Measurements from ENCODE around the gene OSTM1. TPM values are rescaled to one million over a fixed set of nuclear protein-coding genes. Genes with fewer than 3 reads are reported as not detected.

The OSTM1 gene
- total and polyA plus RNA-seq, 9 of the 15 experiments (the other 6 are each of a cell fraction or from before 2014, with no cell fraction given) = 5.6 to 29.5 (median 16.3) TPM

DNA sequence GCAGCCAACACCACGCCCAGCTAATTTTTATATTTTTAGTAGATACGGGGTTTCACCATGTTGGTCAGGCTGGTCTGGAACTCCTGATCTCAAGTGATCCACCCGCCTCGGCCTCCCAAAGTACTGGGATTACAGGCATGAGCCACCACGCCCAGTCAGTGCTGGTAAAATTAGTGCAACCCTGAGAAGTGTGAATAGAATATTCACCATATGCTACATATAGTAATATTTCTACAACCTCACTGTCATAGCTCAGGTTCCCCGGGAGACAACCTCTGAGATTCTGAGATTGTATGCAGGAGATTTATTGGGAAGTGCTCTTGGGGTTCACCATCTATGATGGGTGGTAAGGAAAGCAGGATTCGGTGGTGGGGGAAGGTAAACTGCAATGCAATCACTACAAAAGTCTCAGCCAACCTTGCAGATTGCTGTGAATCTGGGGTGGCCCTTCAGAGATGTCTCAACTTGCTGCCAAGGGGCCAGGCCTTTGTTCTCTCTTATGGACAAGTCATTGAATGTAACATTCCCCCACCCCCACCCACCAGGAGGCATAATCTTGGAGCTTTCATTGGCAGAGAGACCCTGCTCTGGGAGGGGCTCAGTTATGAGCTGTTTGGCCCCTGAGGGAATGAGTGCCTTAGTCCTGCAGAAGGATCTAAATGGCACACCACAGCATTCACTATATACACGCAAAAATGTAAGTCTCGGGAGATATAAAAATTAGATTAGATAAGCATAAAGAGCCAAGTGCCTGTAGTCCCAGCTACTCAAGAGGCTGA is 82.6 kb downstream of the OSTM1 start:
- ATAC-seq (peak; percentile 39), FAIRE-seq (no peak), DNase-seq (ENCODE audit: extremely low read depth in 1 of 4, low spot score in 3 of 4) (no peak)
- Histone ChIP-seq H2AFZ (ENCODE audit: low read depth, low read length) (peak overlapping the region; percentile 79), H3K27me3 (ENCODE audit: control insufficient read depth in 2 of 2, insufficient read depth in 2 of 2, low read length in 2 of 2) (no peaks in the 10 kb centered on the region), H3K79me2 (ENCODE audit: control insufficient read depth, insufficient read depth, low read length) (no peaks in the 10 kb centered on the region), H3K4me2 (ENCODE audit: insufficient read depth, low read length) (no peak overlapping the region), H3K27ac (ENCODE audit: extremely low read depth, low read depth, low read length) (no peak overlapping the region), H3K4me3 (no peak overlapping the region), H4K20me1 (replicated peaks; ENCODE audit: control insufficient read depth, insufficient read depth, low read length) (no peaks in the 10 kb centered on the region), H3K9ac (ENCODE audit: insufficient read depth in 1 of 2, low read depth in 2 of 2, low read length in 2 of 2) (peak overlapping the region in 1 of 2 experiments; percentile 10; a peak in 1 of 4 replicates), H3K9me3 (replicated peaks; ENCODE audit: control insufficient read depth, insufficient read depth, low read depth, low read length) (no peaks in the 10 kb centered on the region), H3K9me1 (ENCODE audit: control insufficient read depth, insufficient read depth, low read length) (no peaks in the 10 kb centered on the region), H3K36me3 (ENCODE audit: control insufficient read depth, insufficient read depth, low read length) (no peaks in the 10 kb centered on the region), H3K4me1 (replicated peaks in 1 of 2; ENCODE audit: control insufficient read depth in 2 of 2, insufficient read depth in 2 of 2, low read length in 2 of 2) (peaks cover 0 to 21% of the 10 kb centered on the region in 2 experiments; a peak in 3 of 5 replicates)
- intact Hi-C loops (cut with micrococcal nuclease) = no loop called here
- CTCF ChIA-PET (ENCODE audit: low intra/inter-chr PET ratio) = no interaction called here
- in situ Hi-C loops (cut with MboI) = no loop called here
- no TSS peak for BruUV-seq (replicated peaks)
- POLR2A ChIA-PET = interaction anchor here (0.6 to 2.1 kb wide), 2 partner anchors 12 to 201 kb away, joined by 3 to 9 read pairs; no protein-coding TSS in a partner anchor
- 48% methylated on average over 9 of the region's 9 CpGs for WGBS (ENCODE audit: insufficient coverage, low coverage, missing lambda C conversion rate)
- TF ChIP-seq HDAC1 (IDR thresholded peaks at IDR 0.05) (0 out of 4 replicates have a peak, but pooled peaks of 1 of the 2 experiments have one; percentile 34), CAMTA2 (CRISPR knock-in tag; conservative IDR thresholded peaks at IDR 0.05) (no peak), KDM1A (IDR thresholded peaks at IDR 0.05) (peak; percentile 64 to 68; a peak in 2 of 4 replicates)

Small RNAs within 50 kb of the gene (small RNA-seq; reads per million reads assigned to genes)
- gene RF00019 = not detected

Other genes with a start within 250 kb of the OSTM1 start
- 11.5 and 13.8 TPM in 2 replicates for gene SEC63, start 116.5 kb downstream of the OSTM1 start, total RNA-seq (2014; rRNA removed)
- gene SEC63, start 116.5 kb downstream of the OSTM1 start, total RNA-seq (2014; rRNA removed; fragmentation: Illumina TruSeq; extraction: Trizol) = 28.4 and 33.2 TPM in 2 replicates
- 18.9 and 22.9 TPM in 2 replicates for gene SEC63, start 116.5 kb downstream of the OSTM1 start, total RNA-seq (2015; rRNA removed; fragmentation: Illumina TruSeq; extraction: Trizol)
- 71.8 and 74.6 TPM in 2 replicates for gene SEC63, start 116.5 kb downstream of the OSTM1 start, total RNA-seq (2021)
- gene SEC63, start 116.5 kb downstream of the OSTM1 start, polyA plus RNA-seq (2011; rRNA removed) = 47.1 and 61.6 TPM in 2 replicates
- gene SEC63, start 116.5 kb downstream of the OSTM1 start, polyA plus RNA-seq (2014; fragmentation: Illumina TruSeq; extraction: Trizol) = 37.3 and 44.0 TPM in 2 replicates
- gene SEC63, start 116.5 kb downstream of the OSTM1 start, polyA plus RNA-seq (2014; fragmentation: Nextera tagmentation; extraction: Ambion mirVana) = 10 to 100 TPM; 21.2 to 25.7 TPM
- gene SEC63, start 116.5 kb downstream of the OSTM1 start, polyA plus RNA-seq (2014; rRNA removed) = 30.0 and 32.2 TPM in 2 replicates
- not detected in 2 replicates for gene NR2E1, start 91.3 kb upstream of the OSTM1 start, total RNA-seq (2014; rRNA removed)
- gene NR2E1, start 91.3 kb upstream of the OSTM1 start, total RNA-seq (2014; rRNA removed; fragmentation: Illumina TruSeq; extraction: Trizol) = not detected in 2 replicates
- not detected in 2 replicates for gene NR2E1, start 91.3 kb upstream of the OSTM1 start, total RNA-seq (2015; rRNA removed; fragmentation: Illumina TruSeq; extraction: Trizol)
- not detected in 2 replicates for gene NR2E1, start 91.3 kb upstream of the OSTM1 start, total RNA-seq (2021)
- gene NR2E1, start 91.3 kb upstream of the OSTM1 start, polyA plus RNA-seq (2011; rRNA removed) = not detected in 2 replicates
- gene NR2E1, start 91.3 kb upstream of the OSTM1 start, polyA plus RNA-seq (2014; fragmentation: Illumina TruSeq; extraction: Trizol) = not detected in 2 replicates
- not detected for gene NR2E1, start 91.3 kb upstream of the OSTM1 start, polyA plus RNA-seq (2014; fragmentation: Nextera tagmentation; extraction: Ambion mirVana)
- gene NR2E1, start 91.3 kb upstream of the OSTM1 start, polyA plus RNA-seq (2014; rRNA removed) = not detected in 2 replicates
- gene SNX3, start 186.3 kb upstream of the OSTM1 start, total RNA-seq (2014; rRNA removed) = 129 and 158 TPM in 2 replicates
- gene SNX3, start 186.3 kb upstream of the OSTM1 start, total RNA-seq (2014; rRNA removed; fragmentation: Illumina TruSeq; extraction: Trizol) = 159 and 172 TPM in 2 replicates
- 161 and 182 TPM in 2 replicates for gene SNX3, start 186.3 kb upstream of the OSTM1 start, total RNA-seq (2015; rRNA removed; fragmentation: Illumina TruSeq; extraction: Trizol)
- gene SNX3, start 186.3 kb upstream of the OSTM1 start, total RNA-seq (2021) = 122 and 131 TPM in 2 replicates
- gene SNX3, start 186.3 kb upstream of the OSTM1 start, polyA plus RNA-seq (2011; rRNA removed) = 306 and 410 TPM in 2 replicates
- gene SNX3, start 186.3 kb upstream of the OSTM1 start, polyA plus RNA-seq (2014; fragmentation: Illumina TruSeq; extraction: Trizol) = 208 and 261 TPM in 2 replicates
- gene SNX3, start 186.3 kb upstream of the OSTM1 start, polyA plus RNA-seq (2014; fragmentation: Nextera tagmentation; extraction: Ambion mirVana) = 10 to 100 TPM; 48.9 to 68.3 TPM
- 162 and 197 TPM in 2 replicates for gene SNX3, start 186.3 kb upstream of the OSTM1 start, polyA plus RNA-seq (2014; rRNA removed)
- gene AFG1L, start 220.3 kb upstream of the OSTM1 start, total RNA-seq (2014; rRNA removed) = 2.2 and 4.2 TPM in 2 replicates
- 10.5 and 12.9 TPM in 2 replicates for gene AFG1L, start 220.3 kb upstream of the OSTM1 start, total RNA-seq (2014; rRNA removed; fragmentation: Illumina TruSeq; extraction: Trizol)
- gene AFG1L, start 220.3 kb upstream of the OSTM1 start, total RNA-seq (2015; rRNA removed; fragmentation: Illumina TruSeq; extraction: Trizol) = 14.0 and 15.5 TPM in 2 replicates
- 12.3 and 17.5 TPM in 2 replicates for gene AFG1L, start 220.3 kb upstream of the OSTM1 start, total RNA-seq (2021)
- 6.7 and 8.1 TPM in 2 replicates for gene AFG1L, start 220.3 kb upstream of the OSTM1 start, polyA plus RNA-seq (2011; rRNA removed)
- 5.8 and 5.9 TPM in 2 replicates for gene AFG1L, start 220.3 kb upstream of the OSTM1 start, polyA plus RNA-seq (2014; fragmentation: Illumina TruSeq; extraction: Trizol)
- 1 to 10 TPM; 2.6 to 3.8 TPM for gene AFG1L, start 220.3 kb upstream of the OSTM1 start, polyA plus RNA-seq (2014; fragmentation: Nextera tagmentation; extraction: Ambion mirVana)
- 5.2 and 5.5 TPM in 2 replicates for gene AFG1L, start 220.3 kb upstream of the OSTM1 start, polyA plus RNA-seq (2014; rRNA removed)

Measured in K562 (cell line).